IMR-90 (cell line): ENCODE measurements around the gene PRKAG2. TPM values are rescaled to one million over a fixed set of nuclear protein-coding genes. Genes with fewer than 3 reads are reported as not detected.

ENCODE experiments used
- ATAC-seq: fragments of 200-7000 bp; cut with Tn5 transposase; 2 replicates; pipeline ENCODE4 v1.9.1; 2020; ENCODE audit warnings: low read depth, mild to moderate bottlenecking, moderate library complexity
- BruUV-seq: library from RNA; stranded (reverse); fragments of 400-500 nt; replicated peaks from 2 replicates; lab custom pipeline; 2021; lab: Mats Ljungman, UMichigan
- CTCF ChIA-PET: fragments of 300-600 bp; formaldehyde crosslinking; extraction: SDS; loops from one replicate; lab custom pipeline; 2021; ENCODE audit warnings: antibody characterized with exemption; lab: Yijun Ruan, JAX
- POLR2A ChIA-PET: fragments of 300-600 bp; sonication (Branson Sonifier 250); formaldehyde crosslinking; loops from one replicate; lab custom pipeline; 2022; ENCODE audit warnings: antibody characterized with exemption; ENCODE audit not compliant: unreplicated experiment; lab: Charles Lee
- DNase-seq: peaks from one replicate; pipeline ENCODE4 v3.0.0; 2013
- H2AFZ ChIP-seq: replicated peaks from 2 replicates; pipeline ENCODE3; 2013; ENCODE audit warnings: low read length, mild to moderate bottlenecking; ENCODE audit not compliant: poor library complexity
- H2AK5ac ChIP-seq: 2 replicates; pipeline ENCODE4 v1.6.1; 2013; ENCODE audit warnings: low read depth, low read length, inconsistent platforms
- H2AK9ac ChIP-seq: replicated peaks from 2 replicates; pipeline ENCODE3; 2013; ENCODE audit warnings: mild to moderate bottlenecking, low read depth, low read length, moderate library complexity; ENCODE audit not compliant: poor library complexity
- H2BK120ac ChIP-seq: 2 replicates; pipeline ENCODE4 v1.6.1; 2013; ENCODE audit warnings: low read depth, low read length, inconsistent platforms
- H2BK15ac ChIP-seq: 3 replicates; pipeline ENCODE4 v1.6.1; 2013; ENCODE audit warnings: low read depth, low read length, inconsistent platforms
- H2BK20ac ChIP-seq: 2 replicates; pipeline ENCODE4 v1.6.1; 2013; ENCODE audit warnings: low read depth, mild to moderate bottlenecking, inconsistent platforms, low read length, moderate library complexity
- H2BK5ac ChIP-seq: 2 replicates; pipeline ENCODE4 v1.6.1; 2013; ENCODE audit warnings: mild to moderate bottlenecking, low read depth, low read length, inconsistent platforms; ENCODE audit not compliant: poor library complexity, severe bottlenecking
- H3K14ac ChIP-seq: replicated peaks from 2 replicates; pipeline ENCODE4 v1.6.1; 2013; ENCODE audit warnings: low read depth, low read length, inconsistent platforms
- H3K18ac ChIP-seq: 2 replicates; pipeline ENCODE4 v1.6.1; 2013; ENCODE audit warnings: low read depth, low read length, control low read depth
- H3K23ac ChIP-seq: 2 replicates; pipeline ENCODE4 v1.6.1; 2013; ENCODE audit warnings: low read depth, low read length, inconsistent platforms
- H3K27ac ChIP-seq: 2 replicates; pipeline ENCODE4 v1.5.1; 2013; ENCODE audit warnings: mild to moderate bottlenecking, control low read depth, low read length; ENCODE audit not compliant: insufficient read depth
- H3K27me3 ChIP-seq: 2 replicates; pipeline ENCODE4 v1.6.1; 2013; ENCODE audit warnings: low read length; ENCODE audit not compliant: control insufficient read depth, insufficient read depth
- H3K36me3 ChIP-seq: 2 replicates; pipeline ENCODE4 v1.6.1; 2013; ENCODE audit warnings: low read length, mixed read lengths; ENCODE audit not compliant: control insufficient read depth, insufficient read depth
- H3K4ac ChIP-seq: 2 replicates; pipeline ENCODE4 v1.6.1; 2013; ENCODE audit warnings: low read depth, low read length, inconsistent platforms
- H3K4me1 ChIP-seq: 2 replicates; pipeline ENCODE4 v1.6.1; 2013; ENCODE audit warnings: low read length, mixed read lengths; ENCODE audit not compliant: control insufficient read depth, insufficient read depth
- H3K4me2 ChIP-seq: 2 replicates; pipeline ENCODE4 v1.6.1; 2013; ENCODE audit warnings: low read depth, mild to moderate bottlenecking, control low read depth, low read length, moderate library complexity
- H3K4me3 ChIP-seq: 2 replicates; pipeline ENCODE4 v1.5.1; 2013; ENCODE audit warnings: low read depth, mild to moderate bottlenecking, control low read depth, low read length, moderate library complexity; ENCODE audit not compliant: insufficient read depth
- H3K56ac ChIP-seq: 2 replicates; pipeline ENCODE4 v1.6.1; 2013; ENCODE audit warnings: low read length, inconsistent platforms; ENCODE audit not compliant: insufficient read depth; ENCODE audit errors: extremely low read depth
- H3K79me1 ChIP-seq, 2 experiments: 2 replicates each; pipeline ENCODE4 v1.6.1; 2013; ENCODE audit warnings: low read length in 2 of 2, inconsistent platforms in 1 of 2, low read depth in 1 of 2
- H3K9ac ChIP-seq: 2 replicates; pipeline ENCODE4 v1.6.1; 2013; ENCODE audit warnings: low read depth, low read length, control low read depth
- H3K9me1 ChIP-seq: 2 replicates; pipeline ENCODE4 v1.6.1; 2013; ENCODE audit warnings: low read length, inconsistent platforms; ENCODE audit not compliant: insufficient read depth
- H3K9me3 ChIP-seq: 2 replicates; pipeline ENCODE4 v1.6.1; 2013; ENCODE audit warnings: low read length; ENCODE audit not compliant: control insufficient read depth, insufficient read depth
- H4K20me1 ChIP-seq: 2 replicates; pipeline ENCODE4 v1.6.1; 2013; ENCODE audit warnings: low read length, inconsistent platforms; ENCODE audit not compliant: insufficient read depth
- H4K5ac ChIP-seq: 2 replicates; pipeline ENCODE4 v1.6.1; 2013; ENCODE audit warnings: mild to moderate bottlenecking, low read depth, low read length, control low read depth
- H4K8ac ChIP-seq, 2 experiments: 2 replicates each; pipeline ENCODE4 v1.6.1; 2013; ENCODE audit warnings: low read depth in 2 of 2, low read length in 2 of 2, control low read depth in 1 of 2, inconsistent platforms in 1 of 2
- H4K91ac ChIP-seq: 2 replicates; pipeline ENCODE4 v1.6.1; 2013; ENCODE audit warnings: low read depth, low read length, inconsistent platforms; ENCODE audit not compliant: insufficient read depth
- POLR2A ChIP-seq: IDR thresholded peaks from 2 replicates; pipeline ENCODE4 v1.6.1; 2012; ENCODE audit warnings: mild to moderate bottlenecking, low read depth, low read length
- RFX5 ChIP-seq: IDR thresholded peaks from 2 replicates; pipeline ENCODE4 v1.8.0; 2012; ENCODE audit warnings: low read depth, mild to moderate bottlenecking, low read length, moderate library complexity
- SMC3 ChIP-seq: fragments of 150-350 bp; IDR thresholded peaks from 2 replicates; pipeline ENCODE4 v1.6.1; 2016; ENCODE audit warnings: low read depth, mild to moderate bottlenecking, antibody characterized with exemption, low read length, moderate library complexity
- WGBS, 2 experiments: methylation state at CpG; one replicate each; pipeline versions ENCODE4 v1.1.5 to v1.1.7; 2013; ENCODE audit warnings: missing lambda C conversion rate in 2 of 2; ENCODE audit not compliant: insufficient read length in 1 of 2; ENCODE audit errors: extremely low coverage in 2 of 2; 5-methylcytosine and 5-hydroxymethylcytosine counted together
- dilution Hi-C: fragments of 300-500 bp; cut with HindIII; formaldehyde crosslinking; loops from one replicate; pipeline ENCODE4 v1.14.3; 2018; ENCODE audit warnings: low sequenced_read_pairs; ENCODE audit not compliant: unreplicated experiment
- in situ Hi-C: fragments of 300-500 bp; cut with MboI; formaldehyde crosslinking; loops from 3 replicates; pipeline ENCODE4 v1.14.3; 2019; ENCODE audit warnings: low sequenced_read_pairs, inconsistent platforms, mixed read lengths
- intact Hi-C: fragments of 100-400 bp; cut with micrococcal nuclease; formaldehyde crosslinking; loops from 2 replicates; pipeline ENCODE4 v1.10.0; 2022
- polyA plus RNA-seq, 3 experiments: library from polyadenylated mRNA; depleted of rRNA; stranded (reverse); fragments of >200 nt; gene quantifications; 2 replicates each; pipeline ENCODE4 v1.2.3, GENCODE V29; 2012; ENCODE audit warnings: low replicate concordance in 1 of 3
- total RNA-seq: library from RNA; depleted of rRNA; stranded (reverse); fragments of >200 nt; gene quantifications from 2 replicates; pipeline ENCODE4 v1.2.3, GENCODE V29; 2012

Gene PRKAG2
- total and polyA plus RNA-seq, 2 of the 4 experiments (the other 2 are of a cell fraction): 15.4 to 21.6 TPM

- ChIA-PET POLR2A (no interaction called here), CTCF (no interaction called here)
- Histone ChIP-seq H3K56ac (no peak overlapping the region), H2BK5ac (no peak overlapping the region), H3K9me1 (no peaks in the 10 kb centered on the region), H3K23ac (no peak overlapping the region), H3K4me3 (no peak overlapping the region), H3K4ac (no peak overlapping the region), H2AK5ac (no peak overlapping the region), H4K5ac (no peak overlapping the region), H3K14ac (no peak overlapping the region), H3K36me3 (no peaks in the 10 kb centered on the region), H3K9ac (no peak overlapping the region), H3K79me1 (no peaks in the 10 kb centered on the region), H2AFZ (no peak overlapping the region), H4K91ac (no peak overlapping the region), H3K4me1 (no peaks in the 10 kb centered on the region), H2BK20ac (no peak overlapping the region), H3K27ac (no peak overlapping the region), H3K4me2 (no peak overlapping the region), H3K18ac (no peak overlapping the region), H2BK15ac (no peak overlapping the region), H2AK9ac (no peak overlapping the region), H4K8ac (no peak overlapping the region), H4K20me1 (no peaks in the 10 kb centered on the region), H3K9me3 (no peaks in the 10 kb centered on the region), H2BK120ac (no peak overlapping the region), H3K27me3 (peaks cover 51% of the 10 kb centered on the region)
- whole genome bisulfite sequencing, 2 experiments: 80% methylated on average over 1 of the region's 19 CpGs; no CpG with 5 or more reads in 1 of the 2 experiments
- no TSS peak for BruUV-seq
- in situ Hi-C loops: no loop called here
- TF ChIP-seq POLR2A (no peak), SMC3 (no peak), RFX5 (no peak)
- DNase-seq: no peak
- dilution Hi-C loops: no loop called here
- intact Hi-C loops: no loop called here
- ATAC-seq: no peak
Measured at GRCh38 chr7:151806952-151807775, 69.8 kb downstream of the PRKAG2 start.
